Uterus (tissue), 4 donors: Measurements from ENCODE around the gene TXNRD2. TPM values are rescaled to one million over a fixed set of nuclear protein-coding genes. Genes with fewer than 3 reads are reported as not detected.
A peak's percentile ranks its signal among the peaks of the same experiment; 100 is the strongest.

Experiments used
- DNase-seq, 2 donors: peaks; one replicate each; pipeline ENCODE4 v3.0.0-alpha.2; 2019 to 2020
- H3K27ac ChIP-seq, 2 donors: fragments of 200-600 bp; sonication (generic); 1 replicate in 1 of 2; 2 replicates in 1 of 2; pipeline ENCODE4 v1.5.1; 2016 to 2018
- H3K27me3 ChIP-seq, 2 donors: fragments of 200-600 bp; sonication (generic); one replicate each; pipeline ENCODE4 v1.5.1; 2018 to 2019; ENCODE audit warnings: control low read depth in 1 of 2
- H3K36me3 ChIP-seq, 2 donors: fragments of 200-600 bp; sonication (generic); one replicate each; pipeline ENCODE4 v1.5.1; 2019; ENCODE audit warnings: control low read depth in 1 of 2
- H3K4me1 ChIP-seq, 2 donors: fragments of 200-600 bp; sonication (generic); one replicate each; pipeline ENCODE4 v1.5.1; 2018 to 2019; ENCODE audit warnings: control low read depth in 1 of 2
- H3K4me3 ChIP-seq, 2 donors: fragments of 200-600 bp; sonication (generic); 1 replicate in 1 of 2; 2 replicates in 1 of 2; pipeline ENCODE4 v1.5.1; 2018 to 2019; ENCODE audit warnings: mild to moderate bottlenecking in 1 of 2
- H3K9me3 ChIP-seq, 2 donors: fragments of 200-600 bp; sonication (generic); one replicate each; pipeline ENCODE4 v1.5.1; 2019; ENCODE audit warnings: control low read depth in 1 of 2
- CTCF ChIP-seq, 4 experiments: fragments of 200-600 bp in 2 of 4; fragments of 450-650 bp in 2 of 4; sonication (generic) in 2 of 4; IDR thresholded peaks; one replicate each; pipeline ENCODE4 v1.5.1; 2016 to 2019; ENCODE audit warnings: antibody characterized with exemption in 4 of 4, mild to moderate bottlenecking in 2 of 4, moderate library complexity in 1 of 4
- POLR2A ChIP-seq, 2 donors: fragments of 450-650 bp; IDR thresholded peaks; one replicate each; pipeline ENCODE4 v1.6.1; 2016; ENCODE audit warnings: antibody characterized with exemption in 2 of 2, mild to moderate bottlenecking in 1 of 2, moderate library complexity in 1 of 2
- intact Hi-C: fragments of 100-400 bp; cut with DNase I; formaldehyde crosslinking; loops from one replicate; pipeline ENCODE4 v1.15.1; 2023; ENCODE audit warnings: low total_unique reads
- total RNA-seq, 4 donors: library from RNA; depleted of rRNA in 3 of 4; stranded (reverse); fragments of >200 nt in 3 of 4; gene quantifications; one replicate each; pipeline versions ENCODE4 v1.1.0 to v1.2.4, GENCODE V29; 2014 to 2023
- donor health status: DM: yes; HTN: yes; CAD: no.

Gene TXNRD2
- total RNA-seq, 4 donors from 2014 or later, result 14.7 to 48.9 (median 25.6) TPM

- Histone ChIP-seq H3K27ac (no peak overlapping the region), H3K9me3 (no peaks in the 10 kb centered on the region), H3K36me3 (no peaks in the 10 kb centered on the region), H3K27me3 (no peaks in the 10 kb centered on the region), H3K4me3 (no peak overlapping the region), H3K4me1 (no peaks in the 10 kb centered on the region)
- TF ChIP-seq POLR2A (IDR thresholded peaks at IDR 0.05), result no peak
- TF ChIP-seq CTCF (IDR thresholded peaks at IDR 0.05), result no peak
- intact Hi-C loops, result no loop called here
- DNase-seq, result no peak
Observed at GRCh38 chr22:19845054-19845722, 96.4 kb downstream of the TXNRD2 start.

GRCh38 chr22:19844377-19845053 lies 97.1 kb downstream of the TXNRD2 start:
- no peak overlapping the region for H3K4me3 ChIP-seq

GRCh38 chr22:19843857-19844376 lies 97.7 kb downstream of the TXNRD2 start:
- Histone ChIP-seq H3K4me3 (no peak overlapping the region), H3K27me3 (no peaks in the 10 kb centered on the region), H3K9me3 (no peaks in the 10 kb centered on the region), H3K4me1 (no peaks in the 10 kb centered on the region), H3K27ac (peak overlapping the region; percentile 9 to 49), H3K36me3 (no peaks in the 10 kb centered on the region)
- intact Hi-C loops, result no loop called here
- DNase-seq, result no peak
- TF ChIP-seq CTCF (IDR thresholded peaks at IDR 0.05), result no peak
- no peak for TF ChIP-seq POLR2A (IDR thresholded peaks at IDR 0.05)

More at GRCh38 chr22:19844377-19845053, 97.1 kb downstream of the TXNRD2 start:
- H3K9me3 ChIP-seq, result no peaks in the 10 kb centered on the region
- peak overlapping the region; percentile 9 to 49 for H3K27ac ChIP-seq
- no peak for TF ChIP-seq POLR2A (IDR thresholded peaks at IDR 0.05)
- peak in 1 of 4 experiments; percentile 5 for TF ChIP-seq CTCF (IDR thresholded peaks at IDR 0.05)
- no peaks in the 10 kb centered on the region for H3K4me1 ChIP-seq
- no peaks in the 10 kb centered on the region for H3K36me3 ChIP-seq
- no peaks in the 10 kb centered on the region for H3K27me3 ChIP-seq
- DNase-seq, result peak in 1 of 2 donors; percentile 68
- intact Hi-C loops, result no loop called here

- intact Hi-C loops, result no loop called here
- H3K9me3 ChIP-seq, result no peaks in the 10 kb centered on the region
- no peak overlapping the region for H3K4me3 ChIP-seq
- no peak for DNase-seq
- H3K27me3 ChIP-seq, result no peaks in the 10 kb centered on the region
- peak overlapping the region; percentile 9 to 49 for H3K27ac ChIP-seq
- no peaks in the 10 kb centered on the region for H3K36me3 ChIP-seq
- no peak for TF ChIP-seq CTCF (IDR thresholded peaks at IDR 0.05)
- no peak for TF ChIP-seq POLR2A (IDR thresholded peaks at IDR 0.05)
- no peaks in the 10 kb centered on the region for H3K4me1 ChIP-seq
Observed at GRCh38 chr22:19843107-19843856, 98.3 kb downstream of the TXNRD2 start.
